GDM1 (cell line): ENCODE data around the gene WDR45B.
"Not testable (repeated sequence)": the region's sequence is repeated elsewhere in the genome, so short reads cannot be mapped to it uniquely, and the experiment has no call there.

Source experiments
- DNase-seq: peaks from one replicate; lab custom pipeline; 2025; lab: John Stamatoyannopoulos, UW

WDR45B gene

GRCh38 chr17:82582709-82583108 is 65.5 kb downstream of the WDR45B start:
- DNase-seq, result no peak

- no peak for DNase-seq
Observed at GRCh38 chr17:82582213-82582612, 66.0 kb downstream of the WDR45B start.

- not testable (repeated sequence) for DNase-seq
Observed at GRCh38 chr17:82579969-82580368, 68.3 kb downstream of the WDR45B start.

GRCh38 chr17:82577300-82577699 is 70.9 kb downstream of the WDR45B start:
- no peak for DNase-seq

- DNase-seq, result not testable (repeated sequence)
Observed at GRCh38 chr17:82575581-82576221, 72.5 kb downstream of the WDR45B start.

GRCh38 chr17:82574041-82574440 is 74.2 kb downstream of the WDR45B start:
- no peak for DNase-seq

GRCh38 chr17:82571855-82572254 is 76.4 kb downstream of the WDR45B start:
- DNase-seq, result no peak

GRCh38 chr17:82570277-82570676 is 78.0 kb downstream of the WDR45B start:
- no peak for DNase-seq

- DNase-seq, result no peak
Observed at GRCh38 chr17:82569621-82570020, 78.6 kb downstream of the WDR45B start.

GRCh38 chr17:82568997-82569393 is 79.2 kb downstream of the WDR45B start:
- no peak for DNase-seq

GRCh38 chr17:82567286-82567685 is 81.0 kb downstream of the WDR45B start:
- DNase-seq, result no peak

GRCh38 chr17:82566129-82566960 is 81.9 kb downstream of the WDR45B start:
- DNase-seq, result no peak

GRCh38 chr17:82565551-82565950 is 82.7 kb downstream of the WDR45B start:
- no peak for DNase-seq
